Measurements from ENCODE around the gene HMOX1. TPM values are rescaled to one million over a fixed set of nuclear protein-coding genes. Genes with fewer than 3 reads are reported as not detected.

HMOX1 gene
- total RNA-seq, 2 experiments from 2014 or later: 0.88 to 6.0 TPM

DNA sequence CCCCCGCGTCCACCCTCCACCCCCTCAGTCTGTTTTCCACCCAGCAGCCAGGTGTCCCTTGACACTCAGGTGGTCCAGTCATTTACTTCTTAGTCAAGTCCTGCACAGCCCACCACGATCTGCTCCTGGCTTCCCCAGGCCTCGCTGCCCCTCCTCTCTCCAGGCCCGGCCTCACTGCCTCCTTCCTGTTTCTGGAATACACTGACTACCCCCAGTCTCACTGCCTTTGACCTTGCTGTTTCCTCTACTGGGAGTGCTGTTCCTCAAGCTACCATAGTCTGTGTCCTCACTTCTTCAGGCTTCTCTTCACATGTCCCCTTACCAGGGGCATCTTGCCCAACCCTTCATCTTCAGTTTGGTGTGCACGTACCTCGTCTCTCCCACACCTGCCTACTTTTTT, 26.5 kb downstream of the HMOX1 start:
- peaks cover 58% of the 10 kb centered on the region for H3K4me1 Mint-ChIP-seq
- H3K27me3 Mint-ChIP-seq: no peaks in the 10 kb centered on the region
- peaks cover 78% of the 10 kb centered on the region for H3K36me3 Mint-ChIP-seq
- no peaks in the 10 kb centered on the region for H3K9me3 Mint-ChIP-seq (ENCODE audit: low read depth)
- ATAC-seq (no peak), DNase-seq (no peak)
- peak overlapping the region; percentile 5 for H3K27ac Mint-ChIP-seq
- H3K4me3 Mint-ChIP-seq: no peak overlapping the region
- CTCF ChIA-PET: interaction anchor here (2.8 kb wide), 1 partner anchor 57 kb away, joined by 7 read pairs; no protein-coding TSS in a partner anchor

DNA sequence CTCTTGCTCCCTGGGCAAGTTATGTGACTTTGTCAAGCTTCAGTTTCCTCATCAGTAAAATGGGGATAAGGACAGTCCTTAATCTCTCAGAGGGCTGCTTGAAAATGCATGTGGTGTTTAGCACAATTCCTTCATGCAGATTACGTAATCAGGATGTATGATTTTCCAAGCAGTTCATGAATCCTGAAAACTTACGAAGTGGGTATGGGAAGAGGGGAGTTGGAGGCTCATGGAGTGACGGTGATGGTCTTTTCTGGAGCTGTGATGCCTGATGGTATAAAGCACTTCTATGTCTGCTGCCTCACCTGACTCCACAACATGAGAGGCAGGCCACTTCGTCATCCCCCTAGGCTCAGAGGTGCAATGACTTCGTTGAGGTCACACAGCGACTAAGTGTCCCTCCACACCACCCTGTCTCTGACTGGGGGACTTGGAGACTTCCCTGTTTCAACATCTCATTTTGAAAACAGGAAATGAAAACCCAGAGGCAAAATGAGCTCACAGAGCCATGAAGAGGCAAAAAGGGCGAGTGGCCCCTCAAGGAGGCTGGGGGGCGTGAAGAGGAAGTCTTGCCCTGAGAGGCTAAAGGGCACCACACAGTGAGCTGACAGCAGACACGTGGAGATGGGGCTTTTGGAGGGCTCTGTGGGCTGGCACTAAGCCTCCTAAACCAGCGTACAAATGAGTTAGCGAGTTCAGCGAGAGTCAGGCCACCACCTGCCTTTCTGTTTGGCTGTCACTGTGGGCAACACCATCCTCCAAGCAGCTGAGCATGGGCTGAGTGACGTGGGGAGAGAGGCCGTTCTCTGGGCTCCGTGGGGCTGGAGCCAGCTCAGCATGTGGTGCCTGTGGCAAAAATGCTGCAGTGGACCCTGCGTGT, 29.1 kb downstream of the HMOX1 start:
- ATAC-seq (peak; percentile 50), DNase-seq (peak; percentile 50)
- H3K27me3 Mint-ChIP-seq: no peaks in the 10 kb centered on the region
- H3K4me1 Mint-ChIP-seq: peaks cover 36% of the 10 kb centered on the region
- peaks cover 66% of the 10 kb centered on the region for H3K36me3 Mint-ChIP-seq
- H3K4me3 Mint-ChIP-seq: no peak overlapping the region
- CTCF ChIA-PET: interaction anchor here (0.9 to 2.8 kb wide), 3 partner anchors 19 to 59 kb away, joined by 3 to 7 read pairs (median 4); no protein-coding TSS in a partner anchor
- H3K9me3 Mint-ChIP-seq (ENCODE audit: low read depth): no peaks in the 10 kb centered on the region
- H3K27ac Mint-ChIP-seq: peak overlapping the region; percentile 33

- DNase-seq (no peak), ATAC-seq (no peak)
- CTCF ChIA-PET: interaction anchor here (1.2 kb wide), 1 partner anchor 19 kb away, joined by 4 read pairs; no protein-coding TSS in a partner anchor
- Mint-ChIP-seq H3K4me1 (peaks cover 36% of the 10 kb centered on the region), H3K27ac (peak overlapping the region; percentile 33), H3K4me3 (no peak overlapping the region), H3K9me3 (ENCODE audit: low read depth) (no peaks in the 10 kb centered on the region), H3K27me3 (no peaks in the 10 kb centered on the region), H3K36me3 (peaks cover 61% of the 10 kb centered on the region)
These were observed 29.8 kb downstream of the HMOX1 start for GRCh38 chr22:35410663-35411034.

DNA sequence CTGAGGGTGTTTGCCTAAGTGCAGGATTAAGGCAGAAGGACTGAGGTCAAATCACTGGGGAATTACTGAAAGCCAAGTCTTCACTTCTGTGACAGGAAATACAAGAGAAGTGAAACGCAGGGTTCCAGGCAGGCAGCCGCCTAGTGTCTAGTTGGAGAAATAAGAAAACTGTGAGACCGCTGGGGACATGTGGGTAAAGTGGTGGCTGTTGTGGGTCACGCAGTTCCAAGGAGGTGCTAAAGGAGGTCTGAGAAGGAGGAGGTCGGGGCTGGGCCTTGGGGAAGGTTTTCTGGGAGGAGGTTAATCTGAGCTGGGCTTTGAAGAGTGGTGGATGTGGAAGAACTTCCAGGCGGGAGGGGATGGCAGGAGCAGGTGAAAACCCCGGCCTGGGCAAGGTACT, 30.2 kb downstream of the HMOX1 start:
- no peaks in the 10 kb centered on the region for H3K27me3 Mint-ChIP-seq
- CTCF ChIA-PET: interaction anchor here (1.2 kb wide), 1 partner anchor 19 kb away, joined by 4 read pairs; no protein-coding TSS in a partner anchor
- no peaks in the 10 kb centered on the region for H3K9me3 Mint-ChIP-seq (ENCODE audit: low read depth)
- H3K27ac Mint-ChIP-seq: peak overlapping the region; percentile 56
- DNase-seq: no peak
- no peak overlapping the region for H3K4me3 Mint-ChIP-seq
- peaks cover 34% of the 10 kb centered on the region for H3K4me1 Mint-ChIP-seq
- peaks cover 63% of the 10 kb centered on the region for H3K36me3 Mint-ChIP-seq
- ATAC-seq: no peak

GRCh38 chr22:35413624-35414023, 32.7 kb downstream of the HMOX1 start:
- CTCF ChIA-PET: no interaction called here
- Mint-ChIP-seq H3K4me1 (peaks cover 22% of the 10 kb centered on the region), H3K27me3 (no peaks in the 10 kb centered on the region), H3K4me3 (no peak overlapping the region), H3K36me3 (peaks cover 55% of the 10 kb centered on the region), H3K27ac (peak overlapping the region; percentile 20), H3K9me3 (ENCODE audit: low read depth) (no peaks in the 10 kb centered on the region)
- DNase-seq (no peak), ATAC-seq (no peak)

GRCh38 chr22:35417606-35418005, 36.7 kb downstream of the HMOX1 start:
- H3K4me3 Mint-ChIP-seq: no peak overlapping the region
- no peaks in the 10 kb centered on the region for H3K9me3 Mint-ChIP-seq (ENCODE audit: low read depth)
- no peak for ATAC-seq
- no peak overlapping the region for H3K27ac Mint-ChIP-seq
- no peaks in the 10 kb centered on the region for H3K27me3 Mint-ChIP-seq
- DNase-seq: no peak
- CTCF ChIA-PET: interaction anchor here (1.1 kb wide), 1 partner anchor 12 kb away, joined by 4 read pairs; no protein-coding TSS in a partner anchor
- peaks cover 8% of the 10 kb centered on the region for H3K4me1 Mint-ChIP-seq
- peaks cover 52% of the 10 kb centered on the region for H3K36me3 Mint-ChIP-seq

DNA sequence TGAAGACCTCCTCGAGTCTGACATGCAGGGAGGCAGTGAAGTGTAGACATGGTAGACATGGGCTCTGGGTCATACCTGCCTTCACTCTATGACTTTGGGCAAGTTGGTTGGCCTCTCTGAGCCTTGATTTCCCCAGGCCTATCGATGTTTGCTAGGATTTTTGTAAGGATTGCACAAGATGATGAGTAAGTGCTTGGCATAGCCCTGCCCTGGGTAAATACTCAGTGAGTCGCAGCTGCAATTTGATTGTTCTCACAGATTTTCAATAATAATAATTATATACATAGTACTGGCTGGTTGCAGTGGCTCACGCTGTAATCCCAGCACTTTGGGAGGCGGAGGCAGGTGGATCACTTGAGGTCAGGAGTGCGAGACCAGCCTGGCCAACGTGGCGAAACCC, 37.2 kb downstream of the HMOX1 start:
- ATAC-seq: no peak
- Mint-ChIP-seq H3K9me3 (ENCODE audit: low read depth) (no peaks in the 10 kb centered on the region), H3K27ac (no peak overlapping the region), H3K4me1 (peaks cover 8% of the 10 kb centered on the region), H3K27me3 (no peaks in the 10 kb centered on the region), H3K36me3 (peaks cover 56% of the 10 kb centered on the region), H3K4me3 (no peak overlapping the region)
- no peak for DNase-seq
- CTCF ChIA-PET: no interaction called here

- H3K27me3 Mint-ChIP-seq: no peaks in the 10 kb centered on the region
- ATAC-seq (peak; percentile 12), DNase-seq (no peak)
- CTCF ChIA-PET: interaction anchor here (1.1 kb wide), 1 partner anchor 164 kb away, joined by 3 read pairs; no protein-coding TSS in a partner anchor
- no peak overlapping the region for H3K4me3 Mint-ChIP-seq
- no peaks in the 10 kb centered on the region for H3K9me3 Mint-ChIP-seq (ENCODE audit: low read depth)
- H3K27ac Mint-ChIP-seq: peak overlapping the region; percentile 43
- peaks cover 8% of the 10 kb centered on the region for H3K4me1 Mint-ChIP-seq
- H3K36me3 Mint-ChIP-seq: peaks cover 53% of the 10 kb centered on the region
These were observed 37.8 kb downstream of the HMOX1 start for GRCh38 chr22:35418731-35419130.

DNA sequence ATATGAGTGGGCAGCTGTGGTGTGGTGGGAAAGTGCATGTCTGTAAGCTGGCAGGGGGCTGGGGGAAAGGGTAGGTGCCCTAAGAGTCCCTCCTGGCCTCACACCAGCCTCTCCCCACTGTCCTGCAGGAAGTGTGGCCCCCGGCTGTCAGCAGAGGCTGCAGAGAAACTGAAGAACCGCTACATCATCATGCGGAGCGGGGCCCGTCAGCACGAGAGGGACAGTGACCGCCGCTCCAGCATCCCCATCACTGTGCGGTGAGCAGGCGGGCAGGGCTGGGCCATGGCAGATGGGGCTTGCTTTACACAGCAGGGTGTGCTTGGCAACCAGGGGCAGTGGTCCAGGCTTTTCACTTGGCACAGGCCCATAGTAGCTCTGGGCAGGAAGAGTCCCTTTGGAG, 38.9 kb downstream of the HMOX1 start:
- Mint-ChIP-seq H3K4me3 (no peak overlapping the region), H3K9me3 (ENCODE audit: low read depth) (no peaks in the 10 kb centered on the region), H3K27ac (no peak overlapping the region), H3K4me1 (peaks cover 9% of the 10 kb centered on the region), H3K36me3 (peaks cover 59% of the 10 kb centered on the region), H3K27me3 (no peaks in the 10 kb centered on the region)
- DNase-seq (no peak), ATAC-seq (no peak)
- CTCF ChIA-PET: interaction anchor here (0.6 kb wide), 1 partner anchor 516 kb away, joined by 3 read pairs; no protein-coding TSS in a partner anchor

DNA sequence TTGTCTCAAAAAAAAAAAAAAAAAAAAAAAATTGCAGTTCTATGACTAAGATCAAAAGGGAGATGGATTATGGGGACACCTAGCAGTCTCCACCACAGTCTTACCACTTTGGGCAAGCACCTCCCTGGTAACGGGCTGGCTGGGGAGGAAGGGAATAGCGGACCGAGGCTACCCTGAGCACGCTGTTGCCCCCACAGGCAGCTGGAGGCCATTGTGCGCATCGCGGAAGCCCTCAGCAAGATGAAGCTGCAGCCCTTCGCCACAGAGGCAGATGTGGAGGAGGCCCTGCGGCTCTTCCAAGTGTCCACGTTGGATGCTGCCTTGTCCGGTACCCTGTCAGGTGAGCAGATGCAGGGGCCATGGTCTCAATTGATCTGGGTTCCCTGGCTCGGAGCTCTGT, 40.2 kb downstream of the HMOX1 start:
- no peak for ATAC-seq
- CTCF ChIA-PET: interaction anchor here (1.7 kb wide), 1 partner anchor 10 kb away, joined by 6 read pairs; no protein-coding TSS in a partner anchor
- Mint-ChIP-seq H3K4me3 (no peak overlapping the region), H3K4me1 (peaks cover 10% of the 10 kb centered on the region), H3K27ac (no peak overlapping the region), H3K9me3 (ENCODE audit: low read depth) (no peaks in the 10 kb centered on the region), H3K36me3 (peaks cover 62% of the 10 kb centered on the region), H3K27me3 (no peaks in the 10 kb centered on the region)
- no peak for DNase-seq

DNA sequence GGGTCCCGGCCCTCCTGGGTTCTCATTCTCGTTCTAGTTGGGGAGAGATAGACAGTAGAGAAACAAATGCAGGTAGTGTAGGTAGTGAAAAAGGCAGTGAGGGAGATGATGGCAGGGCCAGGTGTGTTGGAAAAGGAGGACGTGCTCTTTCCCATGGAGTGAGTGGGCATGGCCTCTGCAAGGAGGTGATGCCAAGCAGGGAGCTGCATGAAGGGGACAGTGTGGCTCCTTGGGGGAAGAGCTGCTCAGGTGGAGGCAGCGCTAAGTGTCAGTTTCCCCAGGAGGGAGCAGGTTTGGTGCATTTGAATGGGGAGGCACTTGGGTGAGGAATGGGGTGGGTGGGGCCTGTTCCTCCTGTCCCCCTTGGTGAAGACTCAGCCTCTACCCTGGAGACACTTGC, 41.2 kb downstream of the HMOX1 start:
- CTCF ChIA-PET: interaction anchor here (1.7 kb wide), 1 partner anchor 9 kb away, joined by 6 read pairs; no protein-coding TSS in a partner anchor
- peaks cover 59% of the 10 kb centered on the region for H3K36me3 Mint-ChIP-seq
- H3K4me1 Mint-ChIP-seq: peaks cover 10% of the 10 kb centered on the region
- no peak overlapping the region for H3K27ac Mint-ChIP-seq
- ATAC-seq (no peak), DNase-seq (no peak)
- no peaks in the 10 kb centered on the region for H3K27me3 Mint-ChIP-seq
- no peak overlapping the region for H3K4me3 Mint-ChIP-seq
- no peaks in the 10 kb centered on the region for H3K9me3 Mint-ChIP-seq (ENCODE audit: low read depth)

DNA sequence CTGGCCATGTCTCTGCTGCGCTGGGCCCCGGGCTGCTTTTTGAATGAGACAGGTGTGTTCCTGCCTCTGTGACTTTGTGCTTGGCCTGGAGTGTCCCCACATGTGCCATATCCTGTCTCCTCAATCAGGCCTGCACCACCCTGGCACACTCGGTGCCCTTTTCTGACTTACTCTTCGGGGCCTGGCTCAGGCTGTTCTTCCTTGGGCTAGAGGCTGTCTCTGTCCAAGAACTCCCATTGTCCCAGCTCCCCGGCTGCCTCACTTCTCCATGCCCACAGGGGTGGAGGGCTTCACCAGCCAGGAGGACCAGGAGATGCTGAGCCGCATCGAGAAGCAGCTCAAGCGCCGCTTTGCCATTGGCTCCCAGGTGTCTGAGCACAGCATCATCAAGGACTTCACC, 42.0 kb downstream of the HMOX1 start:
- Mint-ChIP-seq H3K4me1 (peaks cover 7% of the 10 kb centered on the region), H3K27ac (no peak overlapping the region), H3K4me3 (no peak overlapping the region), H3K36me3 (peaks cover 55% of the 10 kb centered on the region), H3K27me3 (no peaks in the 10 kb centered on the region), H3K9me3 (ENCODE audit: low read depth) (no peaks in the 10 kb centered on the region)
- no peak for ATAC-seq
- no peak for DNase-seq
- CTCF ChIA-PET: no interaction called here

DNA sequence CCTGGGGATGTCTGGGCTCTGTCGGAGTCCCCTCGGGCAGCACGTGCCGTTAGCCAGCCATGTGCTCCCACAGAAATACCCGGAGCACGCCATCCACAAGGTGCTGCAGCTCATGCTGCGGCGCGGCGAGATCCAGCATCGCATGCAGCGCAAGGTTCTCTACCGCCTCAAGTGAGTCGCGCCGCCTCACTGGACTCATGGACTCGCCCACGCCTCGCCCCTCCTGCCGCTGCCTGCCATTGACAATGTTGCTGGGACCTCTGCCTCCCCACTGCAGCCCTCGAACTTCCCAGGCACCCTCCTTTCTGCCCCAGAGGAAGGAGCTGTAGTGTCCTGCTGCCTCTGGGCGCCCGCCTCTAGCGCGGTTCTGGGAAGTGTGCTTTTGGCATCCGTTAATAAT, 43.2 kb downstream of the HMOX1 start:
- Mint-ChIP-seq H3K4me1 (peaks cover 6% of the 10 kb centered on the region), H3K9me3 (ENCODE audit: low read depth) (no peaks in the 10 kb centered on the region), H3K36me3 (peaks cover 56% of the 10 kb centered on the region), H3K27me3 (no peaks in the 10 kb centered on the region), H3K27ac (no peak overlapping the region), H3K4me3 (no peak overlapping the region)
- ATAC-seq (no peak), DNase-seq (no peak)
- CTCF ChIA-PET: no interaction called here

DNA sequence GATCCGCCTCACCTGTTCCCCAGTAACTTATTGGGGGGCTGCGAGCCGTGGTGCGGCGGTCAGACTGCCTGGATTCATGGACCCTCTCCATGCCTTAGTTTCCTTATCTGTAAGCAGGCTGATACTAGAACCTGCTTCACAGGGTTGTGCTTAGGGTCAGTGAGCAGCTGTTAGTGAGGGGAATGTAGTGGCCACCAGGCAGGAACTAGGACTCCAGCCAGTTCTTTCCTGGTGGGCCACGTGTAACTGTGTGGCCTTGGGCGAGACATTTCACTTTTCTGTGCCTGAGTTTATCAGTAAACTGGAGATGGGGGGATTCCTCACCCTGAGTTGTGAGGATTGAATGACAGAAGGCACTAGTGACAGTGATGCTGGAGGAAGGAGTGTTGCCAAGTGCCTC, 43.9 kb downstream of the HMOX1 start:
- CTCF ChIA-PET: no interaction called here
- Mint-ChIP-seq H3K36me3 (peaks cover 53% of the 10 kb centered on the region), H3K27ac (no peak overlapping the region), H3K9me3 (ENCODE audit: low read depth) (no peaks in the 10 kb centered on the region), H3K27me3 (no peaks in the 10 kb centered on the region), H3K4me3 (no peak overlapping the region), H3K4me1 (peaks cover 6% of the 10 kb centered on the region)
- DNase-seq (no peak), ATAC-seq (no peak)

Data from activated CD8-positive, alpha-beta memory T cell treated with anti-CD3 and anti-CD28 coated beads, Interleukin-2, amount 10 ng/mL, durations not matched to agents 7 days and 5 days (primary cell).